Smooth muscle cell (in vitro differentiated cells): ENCODE results near the gene LIMCH1. TPM values are rescaled to one million over a fixed set of nuclear protein-coding genes. Genes with fewer than 3 reads are reported as not detected.

Source experiments
- DNase-seq: peaks from one replicate; lab custom pipeline; 2025; ENCODE audit not compliant: unreplicated experiment; lab: John Stamatoyannopoulos, UW
- H2AFZ ChIP-seq: fragments of 200-600 bp; sonication (generic); 2 replicates; pipeline ENCODE4 v1.6.0; 2016; ENCODE audit warnings: antibody characterized with exemption, low read depth, mild to moderate bottlenecking
- H3F3A ChIP-seq: fragments of 200-600 bp; sonication (generic); 2 replicates; pipeline ENCODE4 v1.6.0; 2017; ENCODE audit warnings: antibody characterized with exemption, low read depth
- H3K27ac ChIP-seq: fragments of 200-600 bp; sonication (generic); 2 replicates; pipeline ENCODE4 v1.5.1; 2016; ENCODE audit warnings: low read depth, mild to moderate bottlenecking
- H3K27me3 ChIP-seq: fragments of 200-600 bp; sonication (generic); 2 replicates; pipeline ENCODE4 v1.6.1; 2016; ENCODE audit warnings: low read depth, mild to moderate bottlenecking
- H3K36me3 ChIP-seq: fragments of 200-600 bp; sonication (generic); 2 replicates; pipeline ENCODE4 v1.5.1; 2016; ENCODE audit warnings: low read depth
- H3K4me1 ChIP-seq: fragments of 200-600 bp; sonication (generic); 2 replicates; pipeline ENCODE4 v1.5.1; 2016; ENCODE audit warnings: low read depth
- H3K4me2 ChIP-seq: fragments of 200-600 bp; sonication (generic); 2 replicates; pipeline ENCODE4 v1.6.0; 2016; ENCODE audit warnings: mild to moderate bottlenecking
- H3K4me3 ChIP-seq: fragments of 200-600 bp; sonication (generic); 2 replicates; pipeline ENCODE4 v1.5.1; 2016; ENCODE audit warnings: mild to moderate bottlenecking
- H3K79me2 ChIP-seq: fragments of 200-600 bp; sonication (generic); 2 replicates; pipeline ENCODE4 v1.6.0; 2016; ENCODE audit warnings: low read depth, mild to moderate bottlenecking
- H3K9ac ChIP-seq: fragments of 200-600 bp; sonication (generic); 2 replicates; pipeline ENCODE4 v1.6.0; 2016; ENCODE audit warnings: low read depth
- H3K9me3 ChIP-seq: fragments of 200-600 bp; sonication (generic); replicated peaks from 2 replicates; pipeline ENCODE4 v1.5.1; 2016; ENCODE audit warnings: low read depth
- H4K20me1 ChIP-seq: fragments of 200-600 bp; sonication (generic); 2 replicates; pipeline ENCODE4 v1.6.0; 2016; ENCODE audit warnings: low read depth
- CTCF ChIP-seq: fragments of 200-600 bp; sonication (generic); IDR thresholded peaks from 2 replicates; pipeline ENCODE4 v1.5.1; 2017; ENCODE audit warnings: borderline replicate concordance, mild to moderate bottlenecking, antibody characterized with exemption; ENCODE audit not compliant: insufficient read depth, poor library complexity, severe bottlenecking
- WGBS: methylation state at CpG from one replicate; pipeline ENCODE4 v1.1.7; 2016; ENCODE audit warnings: low lambda C conversion rate; 5-methylcytosine and 5-hydroxymethylcytosine counted together
- polyA plus RNA-seq: library from polyadenylated mRNA; unstranded; fragments of >200 nt; fragmentation: Nextera tagmentation; extraction: Ambion mirVana; gene quantifications from 2 replicates; pipeline ENCODE4 v1.2.1, GENCODE V29; 2016
- total RNA-seq: library from RNA; depleted of rRNA; stranded (reverse); fragments of >200 nt; gene quantifications from 2 replicates; pipeline ENCODE4 v1.2.3, GENCODE V29; 2014

The LIMCH1 gene
- total and polyA plus RNA-seq, 2 experiments from 2014 or later = 2.6 to 7.6 TPM

- Histone ChIP-seq H3F3A (no peaks in the 10 kb centered on the region), H3K4me2 (no peak overlapping the region), H3K9ac (no peak overlapping the region), H3K4me1 (peaks cover 13% of the 10 kb centered on the region), H3K27me3 (no peaks in the 10 kb centered on the region), H4K20me1 (no peaks in the 10 kb centered on the region), H3K79me2 (no peaks in the 10 kb centered on the region), H3K4me3 (no peak overlapping the region), H3K36me3 (no peaks in the 10 kb centered on the region), H3K9me3 (no peaks in the 10 kb centered on the region), H3K27ac (no peak overlapping the region), H2AFZ (no peak overlapping the region)
- 97% methylated on average over 3 of the region's 3 CpGs for WGBS
- no peak for TF ChIP-seq CTCF
- no peak for DNase-seq
These were observed 122.4 kb downstream of the LIMCH1 start for GRCh38 chr4:41660352-41660751.

GRCh38 chr4:41661442-41662076, 123.6 kb downstream of the LIMCH1 start:
- Histone ChIP-seq H2AFZ (no peak overlapping the region), H3K79me2 (no peaks in the 10 kb centered on the region), H3K27me3 (no peaks in the 10 kb centered on the region), H3K4me1 (peaks cover 12% of the 10 kb centered on the region), H3K36me3 (no peaks in the 10 kb centered on the region), H3K4me2 (no peak overlapping the region), H3F3A (no peaks in the 10 kb centered on the region), H3K9me3 (no peaks in the 10 kb centered on the region), H3K9ac (no peak overlapping the region), H3K4me3 (no peak overlapping the region), H3K27ac (no peak overlapping the region), H4K20me1 (no peaks in the 10 kb centered on the region)
- WGBS = 54% methylated on average over 7 of the region's 7 CpGs
- peak; percentile 97 for TF ChIP-seq CTCF
- peak; percentile 6 for DNase-seq

- Histone ChIP-seq H3K4me2 (no peak overlapping the region), H3K9ac (no peak overlapping the region), H3K4me3 (no peak overlapping the region), H3K27me3 (no peaks in the 10 kb centered on the region), H3K9me3 (no peaks in the 10 kb centered on the region), H4K20me1 (no peaks in the 10 kb centered on the region), H3F3A (no peaks in the 10 kb centered on the region), H2AFZ (no peak overlapping the region), H3K79me2 (no peaks in the 10 kb centered on the region), H3K4me1 (no peaks in the 10 kb centered on the region), H3K36me3 (no peaks in the 10 kb centered on the region), H3K27ac (no peak overlapping the region)
- no peak for TF ChIP-seq CTCF
- no peak for DNase-seq
- WGBS = 82% methylated on average over 3 of the region's 3 CpGs
These were observed 127.8 kb downstream of the LIMCH1 start for GRCh38 chr4:41665636-41666207.

GRCh38 chr4:41668024-41668423, 130.1 kb downstream of the LIMCH1 start:
- Histone ChIP-seq H3K36me3 (no peaks in the 10 kb centered on the region), H2AFZ (no peak overlapping the region), H4K20me1 (no peaks in the 10 kb centered on the region), H3K9ac (no peak overlapping the region), H3K4me2 (no peak overlapping the region), H3K27me3 (no peaks in the 10 kb centered on the region), H3K9me3 (no peaks in the 10 kb centered on the region), H3K4me3 (no peak overlapping the region), H3K79me2 (no peaks in the 10 kb centered on the region), H3K4me1 (no peaks in the 10 kb centered on the region), H3K27ac (no peak overlapping the region), H3F3A (no peaks in the 10 kb centered on the region)
- no peak for DNase-seq
- TF ChIP-seq CTCF = no peak
- 93% methylated on average over 1 of the region's 1 CpG for WGBS
